Middle frontal gyrus (tissue), 1 donor: Measurements from ENCODE around the gene UCK1.

Experiments used
- DNase-seq: peaks from one replicate; pipeline ENCODE4 v3.0.0-alpha.2; 2015; ENCODE audit warnings: low spot score; ENCODE audit errors: extremely low spot score

The UCK1 gene

GRCh38 chr9:131496844-131497405 is 34.1 kb downstream of the UCK1 start:
- DNase-seq: no peak

GRCh38 chr9:131495785-131496184 is 35.3 kb downstream of the UCK1 start:
- no peak for DNase-seq

DNA sequence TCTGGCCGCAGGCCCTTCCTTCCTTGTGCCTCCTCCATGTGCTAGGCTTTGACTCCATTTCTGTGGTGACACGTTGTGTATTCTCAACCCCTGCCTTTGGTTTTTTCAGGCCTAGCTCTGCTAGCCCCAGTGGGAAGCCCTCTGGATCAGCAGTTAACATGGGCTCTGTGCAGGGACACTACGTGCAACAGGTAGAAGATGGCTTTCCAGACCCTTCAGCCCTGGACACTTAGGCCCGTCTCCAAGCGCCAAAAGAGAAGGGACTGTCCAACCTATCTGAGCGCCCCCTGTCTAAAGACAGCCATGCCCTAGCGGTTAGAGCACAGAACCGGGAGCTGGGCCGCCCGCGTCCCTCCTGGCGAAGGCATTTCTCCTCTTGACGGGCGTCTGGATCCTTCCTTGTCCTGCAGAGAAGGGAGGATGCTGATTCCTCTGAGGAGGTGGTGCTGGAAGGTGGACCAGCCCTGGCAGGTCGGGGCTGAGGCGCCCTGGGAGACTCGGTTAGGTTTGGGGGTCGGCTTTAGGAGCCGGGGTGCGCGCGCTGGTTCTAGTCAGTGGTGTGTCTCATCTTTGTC is 36.7 kb downstream of the UCK1 start:
- DNase-seq: no peak

DNA sequence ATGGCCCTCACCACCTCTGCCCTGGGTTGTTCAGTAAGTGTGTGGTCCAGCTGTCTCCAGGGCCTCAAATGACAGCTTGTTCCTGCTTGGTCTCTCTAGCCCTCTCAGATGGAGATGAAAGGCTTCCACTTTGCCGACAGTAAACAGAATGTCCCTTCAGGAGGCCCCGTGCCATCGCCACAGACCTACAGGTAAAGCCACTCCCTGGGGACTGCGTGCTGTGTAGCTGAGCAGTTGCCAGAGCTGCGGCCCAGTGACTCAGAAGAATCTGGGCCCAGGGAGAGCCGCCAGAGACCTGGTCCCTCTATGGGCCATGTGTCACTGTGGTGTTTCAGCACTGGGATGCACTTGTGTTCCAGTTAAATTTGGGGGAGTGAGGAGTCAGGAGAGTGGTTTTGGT is 39.0 kb downstream of the UCK1 start:
- DNase-seq: no peak

DNA sequence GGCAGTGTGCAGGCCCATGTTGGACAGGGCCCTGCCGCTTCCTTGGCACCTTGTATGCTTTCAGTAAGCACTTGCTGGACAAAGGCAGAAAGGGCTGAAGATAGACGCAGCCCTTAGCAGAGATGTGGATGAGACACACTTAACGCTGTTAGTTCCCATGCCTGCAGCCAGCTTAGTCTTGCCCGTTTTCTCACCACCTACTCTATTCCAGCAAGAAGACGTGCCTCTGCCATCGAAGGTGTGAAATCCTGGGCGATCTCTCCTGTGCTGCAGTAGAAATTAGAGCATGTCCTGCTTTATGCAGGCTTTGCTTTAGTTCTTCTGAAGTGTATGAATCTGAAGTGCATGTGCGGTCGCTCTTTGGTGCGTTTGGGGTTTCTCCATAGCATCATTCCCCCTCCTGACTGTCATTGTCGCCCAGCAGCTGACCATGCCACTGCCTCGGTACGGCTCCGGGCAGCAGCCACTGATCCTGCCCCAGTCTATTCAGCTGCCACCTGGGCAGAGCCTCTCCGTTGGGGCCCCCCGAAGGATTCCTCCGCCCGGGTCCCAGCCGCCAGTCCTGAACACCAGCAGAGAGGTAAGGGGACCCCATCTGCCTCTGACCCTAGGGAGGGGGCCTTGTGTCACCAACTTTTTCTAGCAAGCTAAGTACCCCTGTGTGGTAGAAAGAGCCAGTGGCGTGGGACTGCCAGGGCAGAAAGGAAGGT is 39.9 kb downstream of the UCK1 start:
- peak; percentile 40 for DNase-seq

DNA sequence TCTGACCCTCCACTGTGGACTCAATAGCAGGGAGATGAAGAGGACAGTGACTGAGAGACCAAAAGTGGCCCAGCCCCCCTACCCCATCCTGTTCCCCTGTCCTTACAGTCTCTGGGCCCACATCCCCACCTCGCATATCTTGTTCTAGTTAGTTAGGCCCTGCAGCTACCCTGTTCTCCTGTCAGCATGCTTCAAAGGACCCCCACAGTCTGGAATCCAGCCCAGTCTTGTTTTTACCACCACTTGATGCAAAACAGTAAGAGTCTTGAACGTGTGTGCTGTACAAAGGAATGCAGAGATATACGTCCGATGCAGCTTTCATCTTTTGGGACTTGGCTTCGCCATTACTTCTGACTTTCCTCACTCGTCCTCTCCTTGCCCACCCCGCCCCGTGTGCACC is 40.5 kb downstream of the UCK1 start:
- no peak for DNase-seq

DNA sequence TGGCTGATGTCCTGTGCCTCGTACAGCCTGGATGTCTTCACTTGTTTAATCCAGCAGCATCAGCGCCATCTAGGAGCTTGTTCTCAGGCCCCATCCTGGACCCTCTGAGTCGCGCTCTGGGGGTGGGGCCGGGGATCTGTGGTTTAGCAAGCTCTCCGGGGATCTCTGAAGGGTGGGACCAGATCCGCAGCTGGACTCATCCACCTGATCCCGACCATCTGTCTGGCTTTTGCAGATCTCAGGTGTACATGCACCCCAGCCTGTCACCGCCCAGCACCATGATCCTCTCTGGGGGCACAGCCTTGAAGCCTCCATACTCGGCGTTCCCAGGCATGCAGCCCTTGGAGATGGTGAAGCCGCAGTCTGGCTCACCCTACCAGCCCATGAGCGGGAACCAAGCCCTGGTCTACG is 43.4 kb downstream of the UCK1 start:
- no peak for DNase-seq

GRCh38 chr9:131487001-131487400 is 44.1 kb downstream of the UCK1 start:
- DNase-seq: no peak

GRCh38 chr9:131485728-131486422 is 45.2 kb downstream of the UCK1 start:
- no peak for DNase-seq

GRCh38 chr9:131485206-131485605 is 45.9 kb downstream of the UCK1 start:
- DNase-seq: no peak

DNA sequence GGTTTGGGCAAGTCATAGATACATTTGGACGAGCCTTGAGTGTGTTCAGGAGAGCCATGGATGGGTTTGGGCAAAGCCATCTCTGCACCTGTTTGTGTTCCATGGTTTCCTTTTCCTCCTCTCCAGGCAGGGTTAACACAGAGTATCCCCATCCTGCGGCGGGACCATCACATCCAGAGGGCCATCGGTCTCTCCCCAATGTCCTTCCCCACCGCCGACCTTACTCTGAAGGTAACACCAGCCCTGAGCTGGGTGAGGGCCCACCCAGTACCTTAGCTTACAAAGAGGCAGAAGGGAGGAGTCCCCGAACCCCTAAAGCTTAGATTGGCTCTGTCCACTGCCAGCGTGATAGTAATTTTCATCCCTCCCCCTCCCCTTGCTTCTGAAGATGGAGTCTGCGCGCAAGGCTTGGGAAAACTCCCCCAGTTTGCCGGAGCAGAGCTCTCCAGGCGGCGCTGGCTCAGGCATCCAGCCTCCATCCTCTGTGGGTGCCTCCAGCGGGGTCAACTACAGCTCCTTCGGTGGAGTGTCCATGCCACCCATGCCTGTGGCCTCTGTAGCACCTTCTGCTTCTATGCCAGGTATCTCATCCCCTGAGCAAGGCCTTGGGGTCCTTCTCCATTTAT is 46.4 kb downstream of the UCK1 start:
- DNase-seq: no peak

DNA sequence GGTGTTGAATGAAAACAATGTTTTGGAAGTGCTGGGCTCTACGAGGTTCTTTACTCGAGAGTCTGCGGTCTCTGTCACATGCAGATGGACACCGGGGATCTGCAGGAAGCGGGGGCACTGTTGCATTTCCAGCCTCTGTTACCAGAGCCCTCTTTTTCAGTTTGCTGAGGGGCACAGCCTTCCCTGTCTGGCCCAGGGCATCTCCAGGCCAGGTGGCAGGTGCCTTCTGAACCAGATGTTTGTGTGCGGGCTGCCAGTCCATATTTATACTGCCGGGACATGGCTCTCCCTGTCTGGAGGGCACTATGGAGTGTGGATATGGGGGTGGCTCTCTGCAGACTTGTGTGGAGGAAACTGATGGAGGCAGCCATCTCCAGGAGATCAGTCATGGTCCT is 47.0 kb downstream of the UCK1 start:
- DNase-seq: no peak

- DNase-seq: no peak
Measured at GRCh38 chr9:131483319-131484050, 47.6 kb downstream of the UCK1 start.

DNA sequence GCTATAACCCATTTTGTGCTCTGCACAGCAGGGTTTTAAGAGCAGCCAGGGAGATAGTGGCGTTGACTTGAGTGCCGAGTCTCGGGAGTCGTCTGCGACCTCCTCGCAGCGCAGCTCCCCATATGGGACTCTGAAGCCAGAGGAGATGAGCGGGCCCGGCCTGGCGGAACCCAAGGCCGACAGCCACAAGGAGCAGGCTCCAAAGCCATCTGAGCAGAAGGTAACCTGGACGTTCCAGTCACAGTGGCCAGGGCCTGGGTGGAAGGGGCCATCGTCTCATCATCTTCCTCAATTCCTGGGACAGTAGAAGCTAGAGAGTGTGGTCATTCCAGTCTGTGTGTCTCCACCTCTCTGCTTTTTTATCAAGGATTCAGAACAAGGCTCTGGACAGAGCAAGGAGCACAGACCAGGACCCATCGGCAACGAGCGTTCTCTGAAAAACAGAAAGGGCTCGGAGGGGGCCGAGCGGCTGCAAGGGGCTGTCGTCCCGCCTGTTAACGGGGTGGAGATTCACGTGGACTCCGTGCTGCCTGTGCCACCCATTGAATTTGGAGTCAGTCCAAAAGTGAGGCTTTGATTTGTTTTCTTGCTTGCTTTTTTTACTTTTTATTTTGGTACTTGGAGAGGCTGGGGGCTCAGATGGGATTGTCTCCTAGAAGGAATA is 48.6 kb downstream of the UCK1 start:
- DNase-seq: no peak

DNA sequence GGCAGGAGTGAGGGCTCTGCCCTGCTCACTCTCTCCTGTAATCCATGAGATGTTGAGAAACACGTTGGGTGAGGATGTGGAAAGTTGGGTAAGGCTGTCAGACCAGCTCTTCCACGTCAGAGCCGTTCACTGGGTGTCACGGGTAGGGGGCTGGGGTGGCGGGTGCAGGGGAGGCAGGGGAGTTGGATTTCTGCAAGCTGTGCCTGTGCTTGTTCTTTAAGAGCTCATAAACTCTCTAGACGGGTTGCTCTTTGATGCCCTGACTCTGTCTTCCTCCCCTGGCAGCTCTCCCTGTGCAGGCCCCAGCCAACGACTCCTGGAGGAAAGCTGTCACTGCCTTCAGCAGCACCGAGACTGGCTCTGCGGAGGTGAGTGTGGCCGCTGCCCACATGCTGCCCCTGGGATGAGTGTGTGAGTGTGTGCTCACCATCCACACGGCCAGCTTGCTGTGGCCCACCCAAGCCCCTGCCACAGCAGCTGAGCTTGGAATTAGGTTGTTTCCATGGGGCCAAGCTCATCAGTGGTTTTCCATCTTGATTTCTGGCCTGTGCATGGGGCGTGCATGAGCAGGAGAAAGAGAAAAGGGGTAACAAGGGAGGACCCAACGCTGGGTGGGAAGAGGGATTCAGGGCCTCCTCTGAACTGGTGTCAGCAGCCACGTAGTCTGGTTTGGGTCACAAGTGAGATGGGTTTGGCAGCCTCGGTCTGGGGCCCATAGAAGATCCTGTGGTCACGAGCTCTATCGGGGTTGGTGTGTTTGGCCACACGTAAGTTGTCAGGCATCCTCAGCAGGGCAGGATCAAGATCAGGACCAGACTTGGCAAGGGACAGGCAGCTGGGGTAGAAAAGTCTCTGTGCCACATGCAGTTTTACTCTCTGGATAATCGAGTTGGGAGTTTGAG is 49.4 kb downstream of the UCK1 start:
- DNase-seq: no peak

GRCh38 chr9:131480258-131480657 is 50.8 kb downstream of the UCK1 start:
- DNase-seq: no peak

GRCh38 chr9:131478911-131479310 is 52.2 kb downstream of the UCK1 start:
- no peak for DNase-seq

- no peak for DNase-seq
Measured at GRCh38 chr9:131478421-131478868, 52.6 kb downstream of the UCK1 start.

GRCh38 chr9:131477816-131478419 is 53.1 kb downstream of the UCK1 start:
- no peak for DNase-seq
